Measurements from ENCODE around the gene ST6GAL2. TPM values are rescaled to one million over a fixed set of nuclear protein-coding genes. Genes with fewer than 3 reads are reported as not detected.

The ST6GAL2 gene, protein sequence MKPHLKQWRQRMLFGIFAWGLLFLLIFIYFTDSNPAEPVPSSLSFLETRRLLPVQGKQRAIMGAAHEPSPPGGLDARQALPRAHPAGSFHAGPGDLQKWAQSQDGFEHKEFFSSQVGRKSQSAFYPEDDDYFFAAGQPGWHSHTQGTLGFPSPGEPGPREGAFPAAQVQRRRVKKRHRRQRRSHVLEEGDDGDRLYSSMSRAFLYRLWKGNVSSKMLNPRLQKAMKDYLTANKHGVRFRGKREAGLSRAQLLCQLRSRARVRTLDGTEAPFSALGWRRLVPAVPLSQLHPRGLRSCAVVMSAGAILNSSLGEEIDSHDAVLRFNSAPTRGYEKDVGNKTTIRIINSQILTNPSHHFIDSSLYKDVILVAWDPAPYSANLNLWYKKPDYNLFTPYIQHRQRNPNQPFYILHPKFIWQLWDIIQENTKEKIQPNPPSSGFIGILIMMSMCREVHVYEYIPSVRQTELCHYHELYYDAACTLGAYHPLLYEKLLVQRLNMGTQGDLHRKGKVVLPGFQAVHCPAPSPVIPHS
- 10 to 100 TPM in 1 of 2 donors, 1 to 10 TPM in 1; 2.4 to 48.3 TPM for total RNA-seq

DNA sequence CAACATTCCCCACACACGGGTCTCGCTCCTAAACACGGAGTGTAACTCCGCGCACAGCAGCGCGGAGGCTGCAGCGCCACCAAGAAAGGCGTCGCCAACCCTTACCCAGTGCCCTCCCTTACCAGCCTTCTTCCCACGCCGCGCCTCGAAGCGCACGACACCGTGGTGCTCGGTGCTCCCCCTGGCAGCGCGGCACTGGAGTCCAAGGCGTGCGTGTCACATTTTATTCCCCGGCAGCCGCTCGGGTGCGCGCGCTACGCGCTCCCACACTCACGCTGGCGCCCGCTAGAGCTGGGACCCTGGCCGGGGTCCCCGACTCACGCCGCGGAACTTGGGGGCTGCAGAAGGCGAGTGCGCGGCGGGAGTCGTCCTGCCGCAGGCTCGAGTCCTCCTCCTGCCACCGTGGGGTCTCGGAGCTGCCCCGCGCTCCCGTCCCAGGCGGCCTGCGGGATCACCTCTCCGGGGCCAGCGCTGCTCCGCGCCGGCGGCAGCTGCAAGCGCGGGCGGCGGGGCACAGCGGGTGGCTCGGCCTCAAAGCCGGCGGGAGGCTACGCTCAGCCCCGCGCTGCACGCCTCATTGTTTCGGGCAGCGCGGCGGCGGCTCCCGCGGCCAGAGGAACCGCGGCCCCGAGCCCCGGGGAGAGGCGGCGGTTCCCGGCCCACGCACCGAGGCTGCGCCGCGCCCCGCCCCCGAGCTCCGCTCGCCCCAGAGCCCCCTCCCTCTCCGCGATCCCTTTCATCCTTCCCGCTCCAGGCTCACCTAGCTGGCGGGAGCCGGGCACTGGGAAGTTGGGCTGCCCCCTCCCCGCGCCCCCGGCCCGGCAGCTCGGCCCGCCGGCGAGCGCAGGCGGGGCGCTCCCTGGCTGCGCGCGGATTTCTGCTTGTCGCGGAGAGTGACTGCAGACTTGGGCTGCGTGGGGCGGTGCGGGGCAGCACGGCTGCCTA is at the start of gene ST6GAL2:
Gene ST6GAL2, minus strand, starts transcription at position 197 of the 945 bp plus-strand sequence. CDS start 42,190 bp downstream, outside the sequence.
- H3K36me3 ChIP-seq: no peaks in the 10 kb centered on the region
- H3K27me3 ChIP-seq (replicated peaks; ENCODE audit: insufficient read depth): no peaks in the 10 kb centered on the region
- under 1% methylated on average over 79 of the region's 118 CpGs for WGBS
- peak within 1 kb of the TSS in 1 of 2 donors; percentile 36 for H3K27ac ChIP-seq
- intact Hi-C loops (cut with DNase I): no loop called here
- DNase-seq (ENCODE audit: low spot score): no peak
- no peaks in the 10 kb centered on the region for H3K9me3 ChIP-seq
- no peaks in the 10 kb centered on the region for H3K4me1 ChIP-seq (replicated peaks)
- no peak for TF ChIP-seq POLR2A (IDR thresholded peaks at IDR 0.05)
- no peak for TF ChIP-seq POLR2AphosphoS5 (IDR thresholded peaks at IDR 0.05)
- TF ChIP-seq, protein P1, sequence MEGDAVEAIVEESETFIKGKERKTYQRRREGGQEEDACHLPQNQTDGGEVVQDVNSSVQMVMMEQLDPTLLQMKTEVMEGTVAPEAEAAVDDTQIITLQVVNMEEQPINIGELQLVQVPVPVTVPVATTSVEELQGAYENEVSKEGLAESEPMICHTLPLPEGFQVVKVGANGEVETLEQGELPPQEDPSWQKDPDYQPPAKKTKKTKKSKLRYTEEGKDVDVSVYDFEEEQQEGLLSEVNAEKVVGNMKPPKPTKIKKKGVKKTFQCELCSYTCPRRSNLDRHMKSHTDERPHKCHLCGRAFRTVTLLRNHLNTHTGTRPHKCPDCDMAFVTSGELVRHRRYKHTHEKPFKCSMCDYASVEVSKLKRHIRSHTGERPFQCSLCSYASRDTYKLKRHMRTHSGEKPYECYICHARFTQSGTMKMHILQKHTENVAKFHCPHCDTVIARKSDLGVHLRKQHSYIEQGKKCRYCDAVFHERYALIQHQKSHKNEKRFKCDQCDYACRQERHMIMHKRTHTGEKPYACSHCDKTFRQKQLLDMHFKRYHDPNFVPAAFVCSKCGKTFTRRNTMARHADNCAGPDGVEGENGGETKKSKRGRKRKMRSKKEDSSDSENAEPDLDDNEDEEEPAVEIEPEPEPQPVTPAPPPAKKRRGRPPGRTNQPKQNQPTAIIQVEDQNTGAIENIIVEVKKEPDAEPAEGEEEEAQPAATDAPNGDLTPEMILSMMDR (IDR thresholded peaks at IDR 0.05): no peak
- peak within 1 kb of the TSS; percentile 32 to 44 for H3K4me3 ChIP-seq

DNA sequence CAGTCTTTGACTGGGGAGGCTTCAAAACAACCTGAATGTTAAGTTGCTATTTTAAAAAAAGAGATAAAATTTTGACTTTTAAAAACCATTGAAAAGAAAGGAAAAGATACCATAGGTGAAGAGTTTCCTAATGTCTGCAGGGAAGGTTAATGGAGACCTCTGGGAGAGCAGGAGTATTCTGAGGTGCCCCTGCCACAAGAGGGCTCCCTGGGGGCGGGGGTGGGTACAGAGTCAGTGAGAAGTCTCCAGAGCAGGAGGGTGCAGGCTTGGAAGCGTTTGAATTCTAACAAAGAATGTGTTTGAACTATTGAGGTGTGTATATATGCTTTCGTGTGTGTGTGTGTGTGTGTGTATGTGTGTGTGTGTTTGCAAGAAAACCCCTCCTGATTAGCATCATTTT is 46.7 kb upstream of the ST6GAL2 start:
- DNase-seq (ENCODE audit: low spot score): no peak
- intact Hi-C loops (cut with DNase I): no loop called here
- no peaks in the 10 kb centered on the region for H3K27me3 ChIP-seq (replicated peaks; ENCODE audit: insufficient read depth)
- TF ChIP-seq, protein P1 (IDR thresholded peaks at IDR 0.05): no peak
- TF ChIP-seq POLR2AphosphoS5 (IDR thresholded peaks at IDR 0.05) (no peak), POLR2A (IDR thresholded peaks at IDR 0.05) (no peak)
- H3K27ac ChIP-seq: no peak overlapping the region
- H3K4me1 ChIP-seq (replicated peaks): no peaks in the 10 kb centered on the region
- H3K9me3 ChIP-seq: no peaks in the 10 kb centered on the region
- no peak overlapping the region for H3K4me3 ChIP-seq
- no peaks in the 10 kb centered on the region for H3K36me3 ChIP-seq
- 55% methylated on average over 3 of the region's 3 CpGs for WGBS

DNA sequence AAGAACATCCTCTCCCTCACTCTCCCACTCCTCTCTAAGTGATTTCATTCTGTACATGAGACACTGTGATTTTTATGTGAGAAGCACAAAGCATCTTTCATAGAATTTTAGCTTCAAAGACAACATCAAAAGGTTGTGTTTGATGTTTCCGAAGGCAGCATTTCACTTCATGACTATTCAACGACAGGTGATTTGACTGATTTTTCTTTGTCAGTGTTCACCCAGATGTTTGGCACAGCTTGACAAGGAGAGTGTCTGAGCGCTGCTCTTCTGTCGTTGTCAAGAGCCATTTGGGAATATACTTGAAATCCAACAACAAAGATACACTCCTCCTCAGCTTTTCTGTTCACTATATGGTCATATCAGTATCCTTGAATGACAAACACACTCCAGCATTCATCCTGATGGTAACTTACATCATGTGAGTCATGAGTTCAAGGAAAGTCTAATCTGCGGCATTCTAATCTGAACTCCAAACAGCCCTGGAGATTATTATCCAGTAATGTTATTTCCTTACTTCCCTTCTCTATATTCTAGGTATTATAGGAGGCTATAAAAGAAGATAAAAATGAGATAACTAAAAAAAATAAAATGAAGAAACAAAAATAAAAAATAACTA is 45.9 kb upstream of the ST6GAL2 start:
- intact Hi-C loops (cut with DNase I): no loop called here
- H3K36me3 ChIP-seq: no peaks in the 10 kb centered on the region

DNA sequence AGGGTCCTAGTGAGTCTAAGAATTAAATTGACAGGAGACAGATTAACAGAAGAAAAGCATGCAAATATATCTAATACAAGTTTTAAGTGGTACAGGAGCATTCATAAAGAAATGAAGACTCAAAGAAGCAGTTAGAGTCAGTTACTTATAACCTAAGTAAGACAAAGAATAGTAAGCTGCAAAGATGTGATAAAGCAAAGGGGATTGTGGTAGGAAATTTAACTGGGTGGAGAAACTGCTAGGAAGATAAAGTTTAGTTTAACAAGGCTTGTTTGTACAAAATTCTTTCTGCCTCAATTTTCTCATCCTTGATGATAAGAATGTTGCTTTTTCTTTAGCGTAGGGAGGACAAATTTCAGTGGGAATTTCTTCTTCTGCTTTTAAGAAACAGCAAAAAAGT is 35.5 kb upstream of the ST6GAL2 start:
- whole genome bisulfite sequencing: 94% methylated on average over 1 of the region's 1 CpG
- TF ChIP-seq POLR2AphosphoS5 (IDR thresholded peaks at IDR 0.05) (no peak), POLR2A (IDR thresholded peaks at IDR 0.05) (no peak)
- TF ChIP-seq, protein P1 (IDR thresholded peaks at IDR 0.05): no peak
- intact Hi-C loops (cut with DNase I): no loop called here
- DNase-seq (ENCODE audit: low spot score): no peak
- H3K4me3 ChIP-seq: no peak overlapping the region
- no peaks in the 10 kb centered on the region for H3K36me3 ChIP-seq
- no peaks in the 10 kb centered on the region for H3K27me3 ChIP-seq (replicated peaks; ENCODE audit: insufficient read depth)
- no peaks in the 10 kb centered on the region for H3K4me1 ChIP-seq (replicated peaks)
- no peak overlapping the region for H3K27ac ChIP-seq
- no peaks in the 10 kb centered on the region for H3K9me3 ChIP-seq

More for the DNA sequence above, 45.9 kb upstream of the ST6GAL2 start:
- Histone ChIP-seq H3K27ac (no peak overlapping the region), H3K27me3 (replicated peaks; ENCODE audit: insufficient read depth) (no peaks in the 10 kb centered on the region), H3K9me3 (no peaks in the 10 kb centered on the region), H3K4me1 (replicated peaks) (no peaks in the 10 kb centered on the region), H3K4me3 (no peak overlapping the region)
- DNase-seq (ENCODE audit: low spot score): no peak
- TF ChIP-seq POLR2AphosphoS5 (IDR thresholded peaks at IDR 0.05) (no peak), POLR2A (IDR thresholded peaks at IDR 0.05) (no peak)
- TF ChIP-seq, protein P1 (IDR thresholded peaks at IDR 0.05): no peak
- 70% methylated on average over 5 of the region's 5 CpGs for WGBS
